Lower leg skin (tissue), 4 donors: ENCODE results near the gene TIMM44. TPM values are rescaled to one million over a fixed set of nuclear protein-coding genes. Genes with fewer than 3 reads are reported as not detected.
"Not testable (repeated sequence)": the region's sequence is repeated elsewhere in the genome, so short reads cannot be mapped to it uniquely, and the experiment has no call there.

ENCODE experiments used
- DNase-seq, 2 donors: peaks; one replicate each; pipeline ENCODE4 v3.0.0-alpha.2; 2019; ENCODE audit warnings: low spot score in 2 of 2
- H3K4me3 ChIP-seq: fragments of 200-600 bp; sonication (generic); 2 replicates; pipeline ENCODE4 v1.5.1; 2017; ENCODE audit warnings: mild to moderate bottlenecking, low read depth; ENCODE audit not compliant: poor library complexity, severe bottlenecking
- POLR2A ChIP-seq, 2 donors: fragments of 450-650 bp; IDR thresholded peaks; one replicate each; pipeline ENCODE4 v1.6.1; 2016 to 2017; ENCODE audit warnings: antibody characterized with exemption in 2 of 2, mild to moderate bottlenecking in 1 of 2, moderate library complexity in 1 of 2
- WGBS, 2 donors: methylation state at CpG; one replicate each; pipeline ENCODE4 v1.1.5; 2018; 5-methylcytosine and 5-hydroxymethylcytosine counted together
- intact Hi-C: fragments of 100-400 bp; cut with DNase I; formaldehyde crosslinking; loops from one replicate; pipeline ENCODE4 v1.15.0; 2023; ENCODE audit warnings: low total_unique reads
- total RNA-seq, 4 donors: library from RNA; depleted of rRNA; stranded (reverse); fragments of >200 nt; gene quantifications; one replicate each; pipeline ENCODE4 v1.1.0, GENCODE V29; 2016
- TF ChIP-seq, protein P1 (sequence below), 3 donors: fragments of 450-650 bp; IDR thresholded peaks; one replicate each; pipeline ENCODE4 v1.5.1; 2016; ENCODE audit warnings: antibody characterized with exemption in 3 of 3, mild to moderate bottlenecking in 3 of 3, moderate library complexity in 2 of 3

TIMM44 gene
- total RNA-seq, 4 donors from 2014 or later = 36.8 to 119 (median 51.7) TPM

GRCh38 chr19:7921302-7921966 is 22.0 kb downstream of the TIMM44 start:
- DNase-seq = no peak
- TF ChIP-seq POLR2A (IDR thresholded peaks at IDR 0.05) = no peak
- TF ChIP-seq, protein P1, sequence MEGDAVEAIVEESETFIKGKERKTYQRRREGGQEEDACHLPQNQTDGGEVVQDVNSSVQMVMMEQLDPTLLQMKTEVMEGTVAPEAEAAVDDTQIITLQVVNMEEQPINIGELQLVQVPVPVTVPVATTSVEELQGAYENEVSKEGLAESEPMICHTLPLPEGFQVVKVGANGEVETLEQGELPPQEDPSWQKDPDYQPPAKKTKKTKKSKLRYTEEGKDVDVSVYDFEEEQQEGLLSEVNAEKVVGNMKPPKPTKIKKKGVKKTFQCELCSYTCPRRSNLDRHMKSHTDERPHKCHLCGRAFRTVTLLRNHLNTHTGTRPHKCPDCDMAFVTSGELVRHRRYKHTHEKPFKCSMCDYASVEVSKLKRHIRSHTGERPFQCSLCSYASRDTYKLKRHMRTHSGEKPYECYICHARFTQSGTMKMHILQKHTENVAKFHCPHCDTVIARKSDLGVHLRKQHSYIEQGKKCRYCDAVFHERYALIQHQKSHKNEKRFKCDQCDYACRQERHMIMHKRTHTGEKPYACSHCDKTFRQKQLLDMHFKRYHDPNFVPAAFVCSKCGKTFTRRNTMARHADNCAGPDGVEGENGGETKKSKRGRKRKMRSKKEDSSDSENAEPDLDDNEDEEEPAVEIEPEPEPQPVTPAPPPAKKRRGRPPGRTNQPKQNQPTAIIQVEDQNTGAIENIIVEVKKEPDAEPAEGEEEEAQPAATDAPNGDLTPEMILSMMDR (IDR thresholded peaks at IDR 0.05) = no peak
- intact Hi-C loops = no loop called here
- no peak overlapping the region for H3K4me3 ChIP-seq
- 43 to 47% methylated on average over 17 of the region's 17 CpGs for WGBS, 2 donors

DNA sequence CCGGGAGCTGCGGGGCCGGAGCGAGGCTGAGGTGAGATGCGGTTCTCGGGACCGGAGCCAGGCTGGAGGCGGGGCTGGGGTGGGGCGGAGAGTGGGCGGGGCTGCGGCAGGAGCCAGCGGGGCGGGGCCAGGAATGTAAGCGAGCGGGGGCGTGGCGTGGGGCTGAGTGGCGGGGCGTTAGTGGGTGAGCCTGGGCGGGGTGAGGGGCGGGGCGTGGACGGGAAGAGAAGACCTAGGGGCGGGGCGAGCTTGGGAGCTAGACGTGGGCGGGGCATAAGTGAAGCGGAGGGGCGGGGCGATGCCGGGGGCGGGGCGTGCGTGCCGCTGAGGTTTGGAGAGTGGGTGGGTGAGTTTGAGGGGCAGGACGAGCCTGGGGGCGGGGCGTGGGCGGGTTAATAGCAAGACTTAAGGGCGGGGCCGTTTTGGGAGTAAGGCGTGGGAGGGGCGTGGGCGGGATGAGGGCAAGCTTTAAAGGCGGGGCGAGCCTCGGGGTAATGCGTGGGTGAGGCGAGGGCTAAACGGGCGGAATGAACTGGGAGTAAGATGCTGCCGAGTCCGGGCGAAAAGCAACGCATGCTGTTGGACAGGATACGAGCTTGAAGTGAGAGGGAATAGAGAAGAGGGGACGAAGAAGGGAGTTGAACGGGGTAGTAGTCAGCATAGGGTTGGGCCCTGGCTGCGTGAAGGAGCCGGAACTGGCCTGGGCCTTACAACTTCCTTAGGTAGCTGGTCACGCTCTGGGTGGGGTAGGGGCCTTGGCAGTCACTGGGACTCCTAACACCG is 22.8 kb downstream of the TIMM44 start:
- WGBS, 2 donors = 2% methylated on average over 33 to 54 of the region's 62 CpGs

GRCh38 chr19:7919610-7920518 is 23.6 kb downstream of the TIMM44 start, which contains the start of gene SNAPC2:
Gene SNAPC2 (plus strand): TSS chr19:7920338. CDS start chr19:7920367, 29 bp downstream.
- peak; percentile 96 to 99 for DNase-seq
- no peak for TF ChIP-seq POLR2A (IDR thresholded peaks at IDR 0.05)
- TF ChIP-seq, protein P1 (IDR thresholded peaks at IDR 0.05) = no peak
- intact Hi-C loops = no loop called here
- H3K4me3 ChIP-seq = peak within 1 kb of the TSS; percentile 54
- WGBS, 2 donors = 6 to 26% methylated on average over 18 to 60 of the region's 62 CpGs

More for the DNA sequence above, 22.8 kb downstream of the TIMM44 start:
- DNase-seq = peak; percentile 99 to 100
- H3K4me3 ChIP-seq = peak overlapping the region; percentile 54
- TF ChIP-seq POLR2A (IDR thresholded peaks at IDR 0.05) = no peak
- TF ChIP-seq, protein P1 (IDR thresholded peaks at IDR 0.05) = no peak
- intact Hi-C loops = no loop called here

GRCh38 chr19:7918615-7919421 is 24.6 kb downstream of the TIMM44 start:
- H3K4me3 ChIP-seq = no peak overlapping the region
- TF ChIP-seq, protein P1 (IDR thresholded peaks at IDR 0.05) = no peak
- no peak for TF ChIP-seq POLR2A (IDR thresholded peaks at IDR 0.05)
- no peak for DNase-seq
- intact Hi-C loops = no loop called here
- WGBS, 2 donors = 54 to 58% methylated on average over 41 to 42 of the region's 42 CpGs

DNA sequence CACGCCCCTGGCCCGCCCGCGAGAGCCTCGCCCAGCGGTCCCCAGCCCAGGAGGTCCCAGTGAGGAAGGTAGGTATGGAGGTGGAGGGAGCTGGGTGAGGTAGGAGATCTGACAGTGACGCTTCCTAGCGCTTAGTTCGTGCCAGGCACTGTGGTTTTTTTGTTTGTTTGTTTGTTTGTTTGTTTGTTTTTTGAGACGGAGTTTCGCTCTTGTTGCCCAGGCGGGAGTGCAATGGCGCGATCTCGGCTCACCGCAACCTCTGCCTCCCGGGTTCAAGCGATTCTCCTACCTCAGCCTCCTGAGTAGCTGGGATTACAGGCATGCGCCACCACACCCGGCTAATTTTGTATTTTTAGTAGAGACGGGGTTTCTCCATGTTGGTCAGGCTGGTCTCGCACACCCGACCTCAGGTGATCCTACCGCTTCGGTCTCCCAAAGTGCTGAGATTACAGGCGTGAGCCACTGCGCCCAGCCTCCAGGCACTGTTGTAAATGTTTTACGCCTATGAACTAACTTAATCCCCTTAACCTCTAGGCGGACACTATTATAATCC is 25.3 kb downstream of the TIMM44 start:
- WGBS, 2 donors = 33 to 37% methylated on average over 29 of the region's 29 CpGs
- DNase-seq, H3K4me3 ChIP-seq, intact Hi-C loops: not testable (repeated sequence)
